Measurements from ENCODE around the gene PRODH2. TPM values are rescaled to one million over a fixed set of nuclear protein-coding genes. Genes with fewer than 3 reads are reported as not detected.

The PRODH2 gene
- polyA plus RNA-seq, 1 of the 3 experiments (the other 2 are of a cell fraction): not detected

- no peaks in the 10 kb centered on the region for H3K9me3 ChIP-seq
- H3K9ac ChIP-seq: no peak overlapping the region
- H3K27me3 ChIP-seq (ENCODE audit: insufficient read depth): no peaks in the 10 kb centered on the region
- H3K4me1 ChIP-seq (ENCODE audit: control insufficient read depth in 1 of 2, insufficient read depth in 2 of 2, low read depth in 1 of 2, low read length in 1 of 2): peaks cover 0 to 12% of the 10 kb centered on the region in 2 experiments; a peak in 2 of 4 replicates
- peaks cover 13% of the 10 kb centered on the region; the same call in 1 of the 2 replicates for H3K79me2 ChIP-seq (ENCODE audit: insufficient read depth)
- H4K20me1 ChIP-seq (ENCODE audit: insufficient read depth): no peaks in the 10 kb centered on the region
- no peak for DNase-seq
- TF ChIP-seq POLR2AphosphoS5 (IDR thresholded peaks at IDR 0.05; ENCODE audit: low read depth, low read length) (no peak), MXI1 (IDR thresholded peaks at IDR 0.05; ENCODE audit: low read depth, low read length) (no peak), CTCF (IDR thresholded peaks at IDR 0.05) (no peak), NRF1 (IDR thresholded peaks at IDR 0.05; ENCODE audit: low read depth, low read length) (no peak), RAD21 (IDR thresholded peaks at IDR 0.05; ENCODE audit: low read length) (no peak), MAX (IDR thresholded peaks at IDR 0.05; ENCODE audit: low read depth) (no peak), RFX5 (IDR thresholded peaks at IDR 0.05; ENCODE audit: low read length) (no peak), TAF1 (IDR thresholded peaks at IDR 0.05; ENCODE audit: borderline replicate concordance, low read depth, low read length) (no peak), CHD2 (IDR thresholded peaks at IDR 0.05; ENCODE audit: low read length, partially characterized antibody) (no peak), JUND (IDR thresholded peaks at IDR 0.05) (no peak), FOXJ3 (CRISPR knock-in tag; IDR thresholded peaks at IDR 0.05) (no peak), GATA2 (CRISPR knock-in tag; IDR thresholded peaks at IDR 0.05) (no peak), PBX3 (IDR thresholded peaks at IDR 0.05) (no peak), FOXM1 (IDR thresholded peaks at IDR 0.05; ENCODE audit: low read depth) (no peak), ELF1 (IDR thresholded peaks at IDR 0.05) (no peak), ZBTB33 (IDR thresholded peaks at IDR 0.05; ENCODE audit: borderline replicate concordance, low read depth) (no peak), EZH2phosphoT487 (IDR thresholded peaks at IDR 0.05; ENCODE audit: borderline replicate concordance, low read depth) (no peak)
- peaks cover 8% of the 10 kb centered on the region for H3F3A ChIP-seq (replicated peaks; ENCODE audit: insufficient read depth)
- no peak overlapping the region for H3K4me3 ChIP-seq (ENCODE audit: low read depth in 2 of 2, low read length in 1 of 2)
- H3K9me2 ChIP-seq: no peaks in the 10 kb centered on the region
- WGBS (ENCODE audit: low lambda C conversion rate): 30% methylated on average over 9 of the region's 9 CpGs
- POLR2A ChIA-PET: interaction anchor here (0.7 to 1.3 kb wide), 3 partner anchors 8 to 275 kb away, joined by 3 to 4 read pairs (median 3); no protein-coding TSS in a partner anchor
- peaks cover 0 to 1% of the 10 kb centered on the region in 2 experiments for H3K36me3 ChIP-seq (replicated peaks in 1 of 2; ENCODE audit: control insufficient read depth in 1 of 2, insufficient read depth in 2 of 2, low read length in 1 of 2)
- no peak overlapping the region for H3K4me2 ChIP-seq
- CTCF ChIA-PET: interaction anchor here (1.0 to 1.6 kb wide), 2 partner anchors 13 to 25 kb away, joined by 3 read pairs; partner anchors contain the start of gene LIN37
- H3K27ac ChIP-seq (ENCODE audit: low read depth in 2 of 2, low read length in 1 of 2): no peak overlapping the region
- no peak overlapping the region for H2AFZ ChIP-seq (ENCODE audit: low read depth)
Observed at GRCh38 chr19:35773020-35773806, 39.4 kb downstream of the PRODH2 start.

Data from SK-N-SH (cell line).